MM.1S (cell line): ENCODE results near the gene CHCHD10.

Source experiments
- CTCF ChIP-seq: fragments of 300-600 bp; sonication (generic); IDR thresholded peaks from 2 replicates; pipeline ENCODE4 v1.5.1; 2016; ENCODE audit warnings: antibody characterized with exemption, low read length, mixed read lengths
- EZH2phosphoT487 ChIP-seq: fragments of 300-600 bp; sonication (generic); IDR thresholded peaks from 2 replicates; pipeline ENCODE4 v1.6.1; 2018; ENCODE audit warnings: antibody characterized with exemption, low read length

GRCh38 chr22:23722724-23723123 lies 45.0 kb downstream of the CHCHD10 start:
- TF ChIP-seq CTCF (no peak), EZH2phosphoT487 (no peak)
